HepG2 (cell line): ENCODE data around the gene MTMR3.

Experiments used
- CEBPB ChIP-seq: IDR thresholded peaks from 2 replicates; pipeline ENCODE4 v1.6.1; 2011; ENCODE audit warnings: low read depth, low read length, improper control_type of control experiment, borderline replicate concordance
- CTCF ChIP-seq: sonication (generic); formaldehyde crosslinking; IDR thresholded peaks from 2 replicates; pipeline ENCODE4 v1.5.0; 2020; ENCODE audit warnings: mild to moderate bottlenecking, missing genetic modification reagents, moderate library complexity
- MIER2 ChIP-seq: IDR thresholded peaks from 2 replicates; pipeline ENCODE4 v1.6.1; 2016; ENCODE audit warnings: missing biosample characterization, missing genetic modification reagents
- RNF2 ChIP-seq: fragments of 450-650 bp; conservative IDR thresholded peaks from 2 replicates; pipeline ENCODE4 v1.6.1; 2016; ENCODE audit warnings: low read depth
- SMAD3 ChIP-seq: sonication (generic); formaldehyde crosslinking; IDR thresholded peaks from 2 replicates; pipeline ENCODE4 v1.4.0; 2020; ENCODE audit warnings: missing genetic modification reagents
- SP1 ChIP-seq, 2 experiments: fragments of 450-650 bp in 1 of 2; sonication (generic) in 1 of 2; formaldehyde crosslinking in 1 of 2; IDR thresholded peaks; 2 replicates each; pipeline versions ENCODE4 v1.4.0 to v1.6.1; 2016 to 2020; ENCODE audit warnings: missing genetic modification reagents in 1 of 2
- TAF1 ChIP-seq: sonication (generic); formaldehyde crosslinking; IDR thresholded peaks from 2 replicates; pipeline ENCODE4 v1.4.0; 2020; ENCODE audit warnings: missing genetic modification reagents
- ZNF589 ChIP-seq: sonication (generic); formaldehyde crosslinking; conservative IDR thresholded peaks from 2 replicates; pipeline ENCODE4 v1.8.0; 2022; ENCODE audit warnings: mild to moderate bottlenecking, moderate library complexity, missing genetic modification reagents
- ZNF878 ChIP-seq: sonication (generic); formaldehyde crosslinking; IDR thresholded peaks from 2 replicates; pipeline ENCODE4 v1.8.1; 2023; ENCODE audit warnings: mild to moderate bottlenecking, missing genetic modification reagents, moderate library complexity

- TF ChIP-seq ZNF878 (CRISPR knock-in tag) (no peak), CTCF (CRISPR knock-in tag) (no peak), RNF2 (no peak), SMAD3 (CRISPR knock-in tag) (no peak), CEBPB (no peak; the same call in 1 of the 2 replicates), ZNF589 (CRISPR knock-in tag) (no peak), SP1 (IDR thresholded peaks at IDR 0.05) (no peak), SP1 (CRISPR knock-in tag; IDR thresholded peaks at IDR 0.05) (no peak), MIER2 (CRISPR knock-in tag) (no peak), TAF1 (no peak)
These were observed 165.7 kb downstream of the MTMR3 start for GRCh38 chr22:30048681-30049080.
